Kidney glomerular epithelial cell (primary cell): ENCODE results near the gene C22orf31.

ENCODE experiments used
- DNase-seq: peaks from one replicate; lab custom pipeline; 2025; lab: John Stamatoyannopoulos, UW

C22orf31 gene

GRCh38 chr22:29029202-29030000, 32.2 kb downstream of the C22orf31 start:
- DNase-seq = no peak

- DNase-seq = no peak
These were observed 33.2 kb downstream of the C22orf31 start for GRCh38 chr22:29028468-29028867.

- DNase-seq = no peak
These were observed 35.1 kb downstream of the C22orf31 start for GRCh38 chr22:29026579-29026978.

- DNase-seq = no peak
These were observed 38.3 kb downstream of the C22orf31 start for GRCh38 chr22:29023172-29023796.

GRCh38 chr22:29022101-29022817, 39.4 kb downstream of the C22orf31 start:
- peak; percentile 81 for DNase-seq

GRCh38 chr22:29018293-29019189, 43.1 kb downstream of the C22orf31 start:
- DNase-seq = no peak

- no peak for DNase-seq
These were observed 45.3 kb downstream of the C22orf31 start for GRCh38 chr22:29016067-29016938.

- no peak for DNase-seq
These were observed 46.9 kb downstream of the C22orf31 start for GRCh38 chr22:29014773-29015172.

GRCh38 chr22:29014293-29014692, 47.3 kb downstream of the C22orf31 start:
- no peak for DNase-seq

GRCh38 chr22:29012952-29013351, 48.7 kb downstream of the C22orf31 start:
- no peak for DNase-seq

GRCh38 chr22:29012101-29012433, 49.6 kb downstream of the C22orf31 start:
- DNase-seq = no peak

- no peak for DNase-seq
These were observed 50.2 kb downstream of the C22orf31 start for GRCh38 chr22:29011240-29012100.

- no peak for DNase-seq
These were observed 52.5 kb downstream of the C22orf31 start for GRCh38 chr22:29009148-29009547.
